ENCODE results near the gene EDN3. TPM values are rescaled to one million over a fixed set of nuclear protein-coding genes. Genes with fewer than 3 reads are reported as not detected.

Gene EDN3
- total and polyA plus RNA-seq, 2 of the 8 experiments (the other 6 are each of a cell fraction or from before 2014, with no cell fraction given), result 0.17 to 0.38 TPM

DNA sequence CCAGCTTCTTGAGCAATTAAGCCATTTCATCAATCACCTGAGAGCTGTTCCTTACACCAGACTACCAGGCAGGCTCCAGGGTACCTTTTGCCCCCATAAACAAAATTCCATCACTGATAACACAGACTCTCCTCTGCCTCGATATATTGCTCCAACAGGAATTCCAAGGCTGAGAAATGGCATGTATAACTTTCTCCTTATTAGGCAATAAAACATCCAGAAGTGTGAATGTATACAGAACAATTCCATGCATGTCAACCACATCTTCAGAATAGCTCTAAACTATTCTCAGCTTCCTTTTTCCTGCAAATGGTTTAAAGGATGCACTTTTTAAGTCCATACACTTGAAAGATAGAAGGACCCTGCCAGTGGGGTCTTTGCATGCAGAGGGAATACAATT is 73.8 kb downstream of the EDN3 start:
- H4K91ac ChIP-seq (replicated peaks; ENCODE audit: insufficient read length, low read length), result no peak overlapping the region
- no peaks in the 10 kb centered on the region for H3K79me1 ChIP-seq (ENCODE audit: low read depth, low read length)
- H4K8ac ChIP-seq (ENCODE audit: extremely low read depth, insufficient read depth, low read length), result no peak overlapping the region
- TF ChIP-seq NANOG (IDR thresholded peaks at IDR 0.05; ENCODE audit: insufficient read depth, low read depth, low read length, poor library complexity, severe bottlenecking), result no peak
- TF ChIP-seq, protein P1, sequence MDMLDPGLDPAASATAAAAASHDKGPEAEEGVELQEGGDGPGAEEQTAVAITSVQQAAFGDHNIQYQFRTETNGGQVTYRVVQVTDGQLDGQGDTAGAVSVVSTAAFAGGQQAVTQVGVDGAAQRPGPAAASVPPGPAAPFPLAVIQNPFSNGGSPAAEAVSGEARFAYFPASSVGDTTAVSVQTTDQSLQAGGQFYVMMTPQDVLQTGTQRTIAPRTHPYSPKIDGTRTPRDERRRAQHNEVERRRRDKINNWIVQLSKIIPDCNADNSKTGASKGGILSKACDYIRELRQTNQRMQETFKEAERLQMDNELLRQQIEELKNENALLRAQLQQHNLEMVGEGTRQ (IDR thresholded peaks at IDR 0.05; ENCODE audit: low read length), result no peak
- TF ChIP-seq, protein P2, sequence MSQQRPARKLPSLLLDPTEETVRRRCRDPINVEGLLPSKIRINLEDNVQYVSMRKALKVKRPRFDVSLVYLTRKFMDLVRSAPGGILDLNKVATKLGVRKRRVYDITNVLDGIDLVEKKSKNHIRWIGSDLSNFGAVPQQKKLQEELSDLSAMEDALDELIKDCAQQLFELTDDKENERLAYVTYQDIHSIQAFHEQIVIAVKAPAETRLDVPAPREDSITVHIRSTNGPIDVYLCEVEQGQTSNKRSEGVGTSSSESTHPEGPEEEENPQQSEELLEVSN (IDR thresholded peaks at IDR 0.05), result no peak
- no peak for TF ChIP-seq TCF12 (IDR thresholded peaks at IDR 0.05; ENCODE audit: low read depth, low read length)
- H3K4me2 ChIP-seq (ENCODE audit: insufficient read depth in 1 of 2, low read depth in 2 of 2, low read length in 2 of 2), result no peak overlapping the region
- no peak overlapping the region for H3K9ac ChIP-seq (replicated peaks in 1 of 4; ENCODE audit: extremely low read depth in 1 of 4, low read depth in 3 of 4, low read length in 3 of 4)
- no peaks in the 10 kb centered on the region for H4K20me1 ChIP-seq (replicated peaks in 1 of 2; ENCODE audit: control insufficient read depth in 1 of 2, insufficient read depth in 2 of 2, low read length in 2 of 2)
- H3K4me1 ChIP-seq (replicated peaks in 1 of 4; ENCODE audit: control insufficient read depth in 3 of 4, insufficient read depth in 4 of 4, low read length in 3 of 4), result no peaks in the 10 kb centered on the region
- no peak overlapping the region for H3K4me3 ChIP-seq (ENCODE audit: extremely low read depth in 1 of 4, insufficient read depth in 2 of 4, low read depth in 3 of 4, low read length in 4 of 4)
- no peak overlapping the region for H3K4ac ChIP-seq (replicated peaks; ENCODE audit: insufficient read length, low read depth, low read length)
- POLR2A ChIA-PET (ENCODE audit: partially characterized antibody), result no interaction called here
- no peaks in the 10 kb centered on the region for H3K36me3 ChIP-seq (ENCODE audit: control insufficient read depth in 2 of 4, insufficient read depth in 4 of 4, low read length in 3 of 4)
- no peak overlapping the region for H3K14ac ChIP-seq (ENCODE audit: insufficient read length)
- 85% methylated on average over 1 of the region's 1 CpG; no CpG with 5 or more reads in 1 of the 2 experiments for WGBS, 2 experiments (ENCODE audit: extremely low coverage in 1 of 2, insufficient coverage in 1 of 2, insufficient read length in 1 of 2, insufficient replicate concordance in 2 of 2, low coverage in 1 of 2, low lambda C conversion rate in 2 of 2, missing lambda C conversion rate in 1 of 2)
- H2BK12ac ChIP-seq (ENCODE audit: low read depth, low read length), result no peak overlapping the region
- H3K23me2 ChIP-seq (ENCODE audit: low read depth, low read length), result no peaks in the 10 kb centered on the region
- no peak overlapping the region for H2AFZ ChIP-seq (ENCODE audit: low read length)
- CTCF ChIA-PET (ENCODE audit: partially characterized antibody), result interaction anchor here (0.8 kb wide), 1 partner anchor 36 kb away, joined by 3 read pairs; no protein-coding TSS in a partner anchor
- H3K56ac ChIP-seq (replicated peaks; ENCODE audit: insufficient read length, low read depth, low read length), result no peak overlapping the region
- DNase-seq (ENCODE audit: low read depth in 1 of 2, low spot score in 2 of 2) (no peak), FAIRE-seq (no peak)
- H2BK120ac ChIP-seq (replicated peaks; ENCODE audit: low read depth, low read length), result no peak overlapping the region
- no peaks in the 10 kb centered on the region for H3K79me2 ChIP-seq (ENCODE audit: control insufficient read depth in 1 of 2, insufficient read depth in 2 of 2, low read length in 2 of 2)
- no peak overlapping the region for H2BK15ac ChIP-seq (ENCODE audit: low read length)
- no peak overlapping the region for H2BK5ac ChIP-seq (ENCODE audit: low read depth, low read length)
- H3K27me3 ChIP-seq (replicated peaks in 1 of 4; ENCODE audit: control insufficient read depth in 3 of 4, extremely low read depth in 1 of 4, insufficient read depth in 3 of 4, low read length in 3 of 4), result no peaks in the 10 kb centered on the region
- H3K9me3 ChIP-seq (ENCODE audit: insufficient read depth in 2 of 2, low read depth in 1 of 2, low read length in 1 of 2), result no peaks in the 10 kb centered on the region
- no peak overlapping the region for H2BK20ac ChIP-seq (ENCODE audit: low read length)
- no peak overlapping the region for H3K27ac ChIP-seq (ENCODE audit: low read depth, low read length)
- no peak overlapping the region for H3K18ac ChIP-seq (ENCODE audit: extremely low read depth, low read length)
- no peak overlapping the region for H4K5ac ChIP-seq (ENCODE audit: insufficient read length, low read depth, low read length)
- no peak overlapping the region for H3K23ac ChIP-seq (ENCODE audit: insufficient read length)
- H2AK5ac ChIP-seq (ENCODE audit: low read depth, low read length), result no peak overlapping the region
